ENCODE measurements around the gene ZNG1A.

ZNG1A gene

GRCh38 chr9:224582-225520 is 46.0 kb upstream of the ZNG1A start:
- POLR2A ChIA-PET, result interaction anchor here (1.0 kb wide), 1 partner anchor 785 kb away, joined by 3 read pairs; no protein-coding TSS in a partner anchor
- Histone ChIP-seq H3K36me3 (ENCODE audit: control insufficient read depth in 2 of 2, insufficient read depth in 1 of 2, low read length in 2 of 2) (no peaks in the 10 kb centered on the region), H3K4me1 (ENCODE audit: control insufficient read depth, insufficient read depth, low read length) (peaks cover 6% of the 10 kb centered on the region; the same call in 1 of the 2 replicates), H3K4me3 (ENCODE audit: low read depth, low read length) (no peak overlapping the region), H3K27ac (ENCODE audit: extremely low read depth, low read depth, low read length) (no peak overlapping the region), H3K9me3 (ENCODE audit: control insufficient read depth, insufficient read depth, low read depth, low read length) (no peaks in the 10 kb centered on the region)
- TF ChIP-seq ZNF19 (tag by site-specific recombination; IDR thresholded peaks at IDR 0.05; ENCODE audit: low read depth) (no peak), ZNF394 (tag by site-specific recombination; IDR thresholded peaks at IDR 0.05; ENCODE audit: borderline replicate concordance) (no peak), ZNF112 (tag by site-specific recombination; IDR thresholded peaks at IDR 0.05) (no peak), ZNF239 (tag by site-specific recombination; IDR thresholded peaks at IDR 0.05) (no peak), ZNF664 (tag by site-specific recombination; IDR thresholded peaks at IDR 0.05) (no peak), ZNF560 (tag by site-specific recombination; IDR thresholded peaks at IDR 0.05; ENCODE audit: borderline replicate concordance) (no peak), GLIS1 (tag by site-specific recombination; IDR thresholded peaks at IDR 0.05) (0 out of 2 replicates have a peak, but pooled peaks have one; percentile 9), ZNF658 (tag by site-specific recombination; IDR thresholded peaks at IDR 0.05) (no peak), ZNF223 (tag by site-specific recombination; IDR thresholded peaks at IDR 0.05) (no peak), SCRT1 (tag by site-specific recombination; IDR thresholded peaks at IDR 0.05; ENCODE audit: borderline replicate concordance) (peak; percentile 76; the same call in 1 of the 2 replicates), ZBTB17 (tag by site-specific recombination; IDR thresholded peaks at IDR 0.05) (no peak), ZFP37 (tag by site-specific recombination; IDR thresholded peaks at IDR 0.05) (peak; percentile 44; the same call in 1 of the 2 replicates), ZNF639 (tag by site-specific recombination; IDR thresholded peaks at IDR 0.05) (no peak), ZNF221 (tag by site-specific recombination; IDR thresholded peaks at IDR 0.05; ENCODE audit: borderline replicate concordance) (no peak), ZNF747 (tag by site-specific recombination; IDR thresholded peaks at IDR 0.05) (no peak), ZNF548 (tag by site-specific recombination; IDR thresholded peaks at IDR 0.05) (no peak), SCRT2 (tag by site-specific recombination; IDR thresholded peaks at IDR 0.05) (peak; percentile 92), TCF7L2 (IDR thresholded peaks at IDR 0.05; ENCODE audit: borderline replicate concordance, low read depth, low read length) (no peak)
- TF ChIP-seq, protein P1, sequence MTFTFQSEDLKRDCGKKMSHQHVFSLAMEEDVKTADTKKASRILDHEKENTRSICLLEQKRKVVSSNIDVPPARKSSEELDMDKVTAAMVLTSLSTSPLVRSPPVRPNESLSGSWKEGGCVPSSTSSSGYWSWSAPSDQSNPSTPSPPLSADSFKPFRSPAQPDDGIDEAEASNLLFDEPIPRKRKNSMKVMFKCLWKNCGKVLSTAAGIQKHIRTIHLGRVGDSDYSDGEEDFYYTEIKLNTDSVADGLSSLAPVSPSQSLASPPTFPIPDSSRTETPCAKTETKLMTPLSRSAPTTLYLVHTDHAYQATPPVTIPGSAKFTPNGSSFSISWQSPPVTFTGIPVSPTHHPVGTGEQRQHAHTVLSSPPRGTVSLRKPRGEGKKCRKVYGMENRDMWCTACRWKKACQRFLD (tag by site-specific recombination; IDR thresholded peaks at IDR 0.05), result no peak
- TF ChIP-seq, protein P2, sequence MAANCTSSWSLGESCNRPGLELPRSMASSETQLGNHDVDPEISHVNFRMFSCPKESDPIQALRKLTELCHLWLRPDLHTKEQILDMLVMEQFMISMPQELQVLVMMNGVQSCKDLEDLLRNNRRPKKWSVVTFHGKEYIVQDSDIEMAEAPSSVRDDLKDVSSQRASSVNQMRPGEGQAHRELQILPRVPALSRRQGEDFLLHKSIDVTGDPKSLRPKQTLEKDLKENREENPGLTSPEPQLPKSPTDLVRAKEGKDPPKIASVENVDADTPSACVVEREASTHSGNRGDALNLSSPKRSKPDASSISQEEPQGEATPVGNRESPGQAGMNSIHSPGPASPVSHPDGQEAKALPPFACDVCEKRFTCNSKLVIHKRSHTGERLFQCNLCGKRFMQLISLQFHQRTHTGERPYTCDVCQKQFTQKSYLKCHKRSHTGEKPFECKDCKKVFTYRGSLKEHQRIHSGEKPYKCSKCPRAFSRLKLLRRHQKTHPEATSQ (tag by site-specific recombination; IDR thresholded peaks at IDR 0.05), result no peak
- CTCF ChIA-PET, result interaction anchor here (0.5 kb wide), 1 partner anchor 10 kb away, joined by 3 read pairs; the partner anchor contains the start of gene DOCK8

DNA sequence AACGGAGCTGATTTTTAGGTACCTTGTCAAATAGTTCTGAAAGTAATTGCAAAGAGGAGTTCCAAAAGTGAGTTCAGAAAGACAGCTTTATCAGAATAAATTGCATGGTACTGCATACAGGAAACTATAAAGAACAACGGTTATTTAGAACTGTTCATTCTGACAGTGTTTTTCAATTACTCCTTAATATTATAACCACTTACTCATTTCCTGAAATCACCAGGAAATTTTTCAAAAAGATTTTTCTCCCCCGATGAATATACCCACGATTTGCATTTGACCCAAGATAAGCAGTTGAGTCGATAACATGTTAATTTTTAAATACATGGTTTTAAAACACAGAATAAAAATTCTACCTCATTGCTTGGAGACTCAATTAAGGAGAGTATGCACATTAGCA is 45.2 kb upstream of the ZNG1A start:
- ChIA-PET POLR2A (interaction anchor here (1.0 to 1.7 kb wide), 2 partner anchors 9 to 785 kb away, joined by 3 to 6 read pairs; partner anchors contain the start of gene DOCK8), CTCF (interaction anchor here (0.5 kb wide), 1 partner anchor 13 kb away, joined by 4 read pairs; no protein-coding TSS in a partner anchor)
- H3K36me3 ChIP-seq (ENCODE audit: control insufficient read depth in 2 of 2, insufficient read depth in 1 of 2, low read length in 2 of 2), result no peaks in the 10 kb centered on the region
- H3K27ac ChIP-seq (ENCODE audit: extremely low read depth, low read depth, low read length), result no peak overlapping the region
- H3K4me1 ChIP-seq (ENCODE audit: control insufficient read depth, insufficient read depth, low read length), result peaks cover 6% of the 10 kb centered on the region; the same call in 1 of the 2 replicates
- H3K9me3 ChIP-seq (ENCODE audit: control insufficient read depth, insufficient read depth, low read depth, low read length), result no peaks in the 10 kb centered on the region
- H3K4me3 ChIP-seq (ENCODE audit: low read depth, low read length), result no peak overlapping the region
- TF ChIP-seq ZFP3 (tag by site-specific recombination; IDR thresholded peaks at IDR 0.05; ENCODE audit: low read depth) (no peak), ZNF561 (tag by site-specific recombination; IDR thresholded peaks at IDR 0.05; ENCODE audit: borderline replicate concordance) (no peak), ZNF133 (tag by site-specific recombination; IDR thresholded peaks at IDR 0.05) (no peak), RBAK (tag by site-specific recombination; IDR thresholded peaks at IDR 0.05) (no peak), ZNF548 (tag by site-specific recombination; IDR thresholded peaks at IDR 0.05) (no peak), ZNF791 (tag by site-specific recombination; IDR thresholded peaks at IDR 0.05) (no peak), ZNF341 (tag by site-specific recombination; IDR thresholded peaks at IDR 0.05; ENCODE audit: low read depth) (no peak), ZNF600 (tag by site-specific recombination; IDR thresholded peaks at IDR 0.05) (no peak), ZNF596 (tag by site-specific recombination; IDR thresholded peaks at IDR 0.05) (no peak), ZNF426 (tag by site-specific recombination; IDR thresholded peaks at IDR 0.05) (no peak), KLF8 (tag by site-specific recombination; IDR thresholded peaks at IDR 0.05) (no peak), BCL6B (tag by site-specific recombination; IDR thresholded peaks at IDR 0.05) (no peak)
